KMS-11 (cell line): ENCODE measurements around the gene AHSP.

Experiments used
- H2AFZ ChIP-seq: fragments of 200-600 bp; sonication (generic); 2 replicates; pipeline ENCODE4 v1.6.1; 2016; ENCODE audit warnings: antibody characterized with exemption, mixed run types, low read depth
- H3K27ac ChIP-seq: fragments of 200-600 bp; sonication (generic); 2 replicates; pipeline ENCODE4 v1.6.1; 2016; ENCODE audit warnings: mild to moderate bottlenecking, mixed run types
- H3K27me3 ChIP-seq: fragments of 200-600 bp; sonication (generic); 2 replicates; pipeline ENCODE4 v1.6.1; 2017; ENCODE audit warnings: mild to moderate bottlenecking, low read depth, mixed run types, moderate library complexity; ENCODE audit not compliant: insufficient read depth
- H3K36me3 ChIP-seq: fragments of 200-600 bp; sonication (generic); 2 replicates; pipeline ENCODE4 v1.6.1; 2017; ENCODE audit warnings: mild to moderate bottlenecking, mixed run types; ENCODE audit not compliant: insufficient read depth
- H3K4me1 ChIP-seq: fragments of 200-600 bp; sonication (generic); 2 replicates; pipeline ENCODE4 v1.6.1; 2016; ENCODE audit warnings: mild to moderate bottlenecking, low read depth, mixed run types; ENCODE audit not compliant: poor library complexity, severe bottlenecking
- H3K4me2 ChIP-seq: fragments of 200-600 bp; sonication (generic); 2 replicates; pipeline ENCODE4 v1.7.0; 2016; ENCODE audit warnings: mild to moderate bottlenecking, mixed run types
- H3K4me3 ChIP-seq: fragments of 200-600 bp; sonication (generic); IDR thresholded peaks from 2 replicates; pipeline ENCODE4 v1.6.1; 2017; ENCODE audit warnings: low read depth, low read length, mixed read lengths; ENCODE audit not compliant: insufficient read depth
- H3K79me2 ChIP-seq: fragments of 200-600 bp; sonication (generic); 2 replicates; pipeline ENCODE4 v1.6.1; 2016; ENCODE audit warnings: low read depth, mixed run types; ENCODE audit not compliant: insufficient read depth
- H3K9ac ChIP-seq: fragments of 200-600 bp; sonication (generic); 2 replicates; pipeline ENCODE4 v1.6.1; 2016; ENCODE audit warnings: mild to moderate bottlenecking, mixed run types
- H4K20me1 ChIP-seq: fragments of 200-600 bp; sonication (generic); 2 replicates; pipeline ENCODE4 v1.6.1; 2016; ENCODE audit warnings: mild to moderate bottlenecking, mixed run types; ENCODE audit not compliant: insufficient read depth
- CTCF ChIP-seq: fragments of 200-600 bp; sonication (generic); conservative IDR thresholded peaks from 2 replicates; pipeline ENCODE4 v1.6.1; 2017; ENCODE audit warnings: low read depth, mild to moderate bottlenecking, antibody characterized with exemption, low read length, moderate library complexity, mixed read lengths

The AHSP gene

GRCh38 chr16:31487071-31487719 is 40.5 kb upstream of the AHSP start:
- no peaks in the 10 kb centered on the region for H4K20me1 ChIP-seq
- no peaks in the 10 kb centered on the region for H3K4me1 ChIP-seq
- no peaks in the 10 kb centered on the region for H3K36me3 ChIP-seq
- H3K9ac ChIP-seq: peak overlapping the region; percentile 10; the same call in 1 of the 2 replicates
- H3K79me2 ChIP-seq: no peaks in the 10 kb centered on the region
- no peak for TF ChIP-seq CTCF
- H3K27ac ChIP-seq: no peak overlapping the region
- peak overlapping the region; percentile 58 for H3K4me2 ChIP-seq
- peak overlapping the region; percentile 53 for H3K4me3 ChIP-seq
- H2AFZ ChIP-seq: peak overlapping the region; percentile 93
- no peaks in the 10 kb centered on the region for H3K27me3 ChIP-seq

GRCh38 chr16:31487720-31488467 is 39.8 kb upstream of the AHSP start:
- TF ChIP-seq CTCF: no peak
- Histone ChIP-seq H3K9ac (peak overlapping the region; percentile 10; the same call in 1 of the 2 replicates), H3K4me1 (no peaks in the 10 kb centered on the region), H3K4me3 (peak overlapping the region; percentile 53), H3K4me2 (peak overlapping the region; percentile 58), H3K79me2 (no peaks in the 10 kb centered on the region), H3K27ac (no peak overlapping the region), H3K36me3 (no peaks in the 10 kb centered on the region), H2AFZ (peak overlapping the region; percentile 93), H4K20me1 (no peaks in the 10 kb centered on the region), H3K27me3 (no peaks in the 10 kb centered on the region)

GRCh38 chr16:31488468-31489297 is 39.0 kb upstream of the AHSP start:
- no peaks in the 10 kb centered on the region for H3K79me2 ChIP-seq
- H2AFZ ChIP-seq: no peak overlapping the region
- no peaks in the 10 kb centered on the region for H3K27me3 ChIP-seq
- no peak for TF ChIP-seq CTCF
- peak overlapping the region; percentile 58; the same call in 1 of the 2 replicates for H3K4me2 ChIP-seq
- H3K9ac ChIP-seq: no peak overlapping the region
- H3K4me3 ChIP-seq: no peak overlapping the region
- no peaks in the 10 kb centered on the region for H3K4me1 ChIP-seq
- H4K20me1 ChIP-seq: no peaks in the 10 kb centered on the region
- H3K27ac ChIP-seq: no peak overlapping the region
- H3K36me3 ChIP-seq: no peaks in the 10 kb centered on the region

GRCh38 chr16:31489298-31489564 is 38.5 kb upstream of the AHSP start:
- Histone ChIP-seq H3K4me2 (no peak overlapping the region), H3K36me3 (no peaks in the 10 kb centered on the region), H4K20me1 (no peaks in the 10 kb centered on the region), H3K27ac (no peak overlapping the region), H3K79me2 (no peaks in the 10 kb centered on the region), H3K4me3 (no peak overlapping the region), H2AFZ (no peak overlapping the region), H3K27me3 (no peaks in the 10 kb centered on the region), H3K9ac (no peak overlapping the region), H3K4me1 (no peaks in the 10 kb centered on the region)
- TF ChIP-seq CTCF: no peak
